Activated naive CD4-positive, alpha-beta T cell treated with anti-CD3 and anti-CD28 coated beads, Interleukin-2, amount 10 ng/mL, durations not matched to agents 5 hours and 36 hours (primary cell): Measurements from ENCODE around the gene VN1R2. TPM values are rescaled to one million over a fixed set of nuclear protein-coding genes. Genes with fewer than 3 reads are reported as not detected.

ENCODE experiments used
- total RNA-seq, 2 experiments: library from RNA; stranded (reverse); gene quantifications; one replicate each; pipeline ENCODE4 v1.2.3, GENCODE V29; 2021

Gene VN1R2, protein sequence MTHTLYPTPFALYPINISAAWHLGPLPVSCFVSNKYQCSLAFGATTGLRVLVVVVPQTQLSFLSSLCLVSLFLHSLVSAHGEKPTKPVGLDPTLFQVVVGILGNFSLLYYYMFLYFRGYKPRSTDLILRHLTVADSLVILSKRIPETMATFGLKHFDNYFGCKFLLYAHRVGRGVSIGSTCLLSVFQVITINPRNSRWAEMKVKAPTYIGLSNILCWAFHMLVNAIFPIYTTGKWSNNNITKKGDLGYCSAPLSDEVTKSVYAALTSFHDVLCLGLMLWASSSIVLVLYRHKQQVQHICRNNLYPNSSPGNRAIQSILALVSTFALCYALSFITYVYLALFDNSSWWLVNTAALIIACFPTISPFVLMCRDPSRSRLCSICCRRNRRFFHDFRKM
- not detected for total RNA-seq

DNA sequence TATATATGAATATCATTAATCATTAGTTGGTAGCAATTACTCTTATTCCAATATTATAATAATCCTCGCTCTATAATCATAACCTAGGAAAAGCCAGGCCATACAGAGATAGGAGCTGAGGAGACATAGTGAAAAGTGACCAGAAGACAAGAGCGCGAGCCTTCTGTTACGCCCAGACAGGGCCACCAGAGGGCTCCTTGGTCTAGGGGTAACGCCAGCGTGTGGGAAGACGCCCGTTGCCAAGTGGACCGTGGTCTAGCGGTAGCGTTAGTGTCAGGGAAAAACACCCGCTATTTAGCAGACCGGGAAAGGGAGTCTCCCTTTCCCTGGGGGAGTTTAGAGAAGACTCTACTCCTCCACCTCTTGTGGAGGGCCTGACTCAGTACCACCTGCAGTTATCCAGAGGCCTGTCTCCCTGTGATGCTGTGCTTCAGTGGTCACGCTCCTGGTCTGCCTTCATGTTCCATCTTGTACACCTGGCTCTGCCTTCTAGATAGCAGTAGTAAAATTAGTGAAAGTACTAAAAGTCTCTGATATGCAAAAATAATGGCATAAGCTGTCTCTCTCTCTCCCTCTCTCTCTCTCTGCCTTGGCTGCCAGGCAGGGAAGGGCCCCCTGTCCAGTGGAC, at the start of gene VN1R2:
VN1R2 (plus strand) TSS at position 578 of the 628 bp plus-strand sequence. CDS start 84 bp downstream, outside the sequence.

DNA sequence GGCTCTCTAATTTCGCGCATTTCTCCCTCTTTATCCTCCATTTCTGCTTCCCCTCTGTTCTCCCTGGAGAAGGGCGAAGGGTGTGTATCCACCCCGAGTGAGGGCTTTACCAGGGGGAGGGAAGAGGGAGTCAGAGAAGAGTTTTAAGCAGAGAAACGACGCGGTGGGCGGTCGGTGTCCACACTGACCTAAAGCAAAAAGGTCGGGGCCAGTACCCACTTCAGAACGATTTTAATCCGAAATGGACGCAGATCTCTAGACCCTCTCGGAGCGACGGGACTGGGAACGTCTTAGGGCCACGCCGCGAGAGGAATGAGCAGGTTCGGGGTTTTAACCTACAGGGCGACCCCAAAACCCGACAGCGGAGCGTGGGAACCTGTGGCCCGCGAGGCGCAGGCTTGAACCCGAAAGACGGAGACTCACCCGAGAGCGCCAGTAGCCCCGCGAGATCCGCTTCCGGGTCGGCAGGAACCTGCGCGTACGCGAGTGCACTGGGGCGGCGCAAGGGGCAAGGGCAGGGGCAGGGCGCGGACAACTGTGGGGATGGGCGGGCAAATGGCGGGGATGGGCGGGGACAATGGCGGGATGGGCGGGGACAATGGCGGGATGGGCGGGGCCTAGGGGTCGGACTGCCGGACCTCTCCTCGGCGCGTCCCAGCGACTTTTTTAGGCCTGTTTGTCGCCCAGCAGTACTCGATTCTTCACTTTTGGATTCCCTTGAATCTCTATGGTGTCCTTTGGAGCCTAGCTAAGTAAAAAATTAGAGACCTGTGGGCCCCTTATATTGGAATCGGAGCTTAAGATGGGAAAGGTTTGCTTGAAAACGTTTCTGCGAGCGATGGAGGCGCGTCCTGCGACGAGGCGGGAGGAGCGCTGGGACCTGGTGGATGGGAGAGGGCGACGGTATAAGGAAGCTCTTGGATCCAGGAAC, 3.4 kb upstream of the VN1R2 start, which contains the start of gene ZNF677:
ZNF677 (minus strand) TSS at position 463 of the 931 bp plus-strand sequence. CDS start 3,323 bp downstream, outside the sequence.

DNA sequence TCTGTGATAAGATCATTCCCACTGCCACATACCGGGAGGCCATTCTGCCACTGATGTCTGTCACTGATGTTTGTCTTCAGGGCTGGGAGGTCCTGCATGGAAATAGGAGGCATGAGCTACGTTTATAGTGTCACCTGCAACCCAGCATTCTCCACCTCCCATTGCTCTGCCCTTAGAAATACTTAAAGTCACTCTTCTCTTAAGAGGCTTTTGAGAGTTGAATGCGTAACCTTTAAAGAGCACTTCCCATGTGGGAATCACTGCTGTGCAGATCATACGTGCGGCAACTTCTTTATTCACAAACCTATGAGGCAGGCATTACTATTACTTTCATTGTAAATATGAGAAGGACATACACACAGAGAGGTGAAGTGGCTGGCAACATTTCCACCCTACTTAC, 9.5 kb downstream of the VN1R2 start, which contains the start of gene VN1R4:
VN1R4 (minus strand) TSS at position 101 of the 400 bp plus-strand sequence; CDS start at position 43, 58 bp downstream.

Other genes starting within 250 kb of the VN1R2 start
- gene ERVV-1, start 244.4 kb upstream of the VN1R2 start, total RNA-seq = not detected
- not detected for gene ERVV-2, start 213.6 kb upstream of the VN1R2 start, total RNA-seq
- gene ZNF160, start 154.9 kb upstream of the VN1R2 start, total RNA-seq = 10 to 100 TPM; 51.8 to 54.1 TPM
- gene ZNF415, start 125.4 kb upstream of the VN1R2 start, total RNA-seq = 1 to 10 TPM in 1 of 2 experiments, under 1 TPM in 1; 0.58 to 1.1 TPM
- gene ZNF347, start 99.2 kb upstream of the VN1R2 start, total RNA-seq = 10 to 100 TPM; 10.2 to 12.9 TPM
- 1 to 10 TPM; 3.7 to 4.8 TPM for gene ZNF665, start 64.9 kb upstream of the VN1R2 start, total RNA-seq
- gene ZNF677, start 3.4 kb upstream of the VN1R2 start, total RNA-seq = 1 to 10 TPM; 9.1 to 9.4 TPM
- not detected for gene VN1R4, start 9.4 kb downstream of the VN1R2 start, total RNA-seq
- 10 to 100 TPM; 10.4 to 11.0 TPM for gene ZNF845, start 75.5 kb downstream of the VN1R2 start, total RNA-seq
- gene ZNF525, start 107.4 kb downstream of the VN1R2 start, total RNA-seq = 10 to 100 TPM; 20.0 to 22.8 TPM
- 10 to 100 TPM; 14.3 to 15.7 TPM for gene ZNF765, start 136.9 kb downstream of the VN1R2 start, total RNA-seq
- gene ZNF761, start 173.7 kb downstream of the VN1R2 start, total RNA-seq = 10 to 100 TPM; 13.9 to 14.2 TPM
- 1 to 10 TPM; 5.8 to 7.1 TPM for gene ZNF813, start 209.4 kb downstream of the VN1R2 start, total RNA-seq